Esophagus squamous epithelium (tissue), 4 donors: ENCODE results near the gene MRPL24.

ENCODE experiments used
- POLR2A ChIP-seq, 4 donors: fragments of 450-650 bp; IDR thresholded peaks; one replicate each; pipeline ENCODE4 v1.6.1; 2017; ENCODE audit warnings: antibody characterized with exemption in 4 of 4, mild to moderate bottlenecking in 4 of 4, moderate library complexity in 3 of 4
- TF ChIP-seq, protein P1 (sequence below), 6 experiments: fragments of 450-650 bp in 4 of 6; fragments of 200-600 bp in 2 of 6; sonication (generic) in 2 of 6; IDR thresholded peaks; one replicate each; pipeline ENCODE4 v1.5.1; 2016 to 2019; ENCODE audit warnings: antibody characterized with exemption in 6 of 6, mild to moderate bottlenecking in 4 of 6, moderate library complexity in 4 of 6

DNA sequence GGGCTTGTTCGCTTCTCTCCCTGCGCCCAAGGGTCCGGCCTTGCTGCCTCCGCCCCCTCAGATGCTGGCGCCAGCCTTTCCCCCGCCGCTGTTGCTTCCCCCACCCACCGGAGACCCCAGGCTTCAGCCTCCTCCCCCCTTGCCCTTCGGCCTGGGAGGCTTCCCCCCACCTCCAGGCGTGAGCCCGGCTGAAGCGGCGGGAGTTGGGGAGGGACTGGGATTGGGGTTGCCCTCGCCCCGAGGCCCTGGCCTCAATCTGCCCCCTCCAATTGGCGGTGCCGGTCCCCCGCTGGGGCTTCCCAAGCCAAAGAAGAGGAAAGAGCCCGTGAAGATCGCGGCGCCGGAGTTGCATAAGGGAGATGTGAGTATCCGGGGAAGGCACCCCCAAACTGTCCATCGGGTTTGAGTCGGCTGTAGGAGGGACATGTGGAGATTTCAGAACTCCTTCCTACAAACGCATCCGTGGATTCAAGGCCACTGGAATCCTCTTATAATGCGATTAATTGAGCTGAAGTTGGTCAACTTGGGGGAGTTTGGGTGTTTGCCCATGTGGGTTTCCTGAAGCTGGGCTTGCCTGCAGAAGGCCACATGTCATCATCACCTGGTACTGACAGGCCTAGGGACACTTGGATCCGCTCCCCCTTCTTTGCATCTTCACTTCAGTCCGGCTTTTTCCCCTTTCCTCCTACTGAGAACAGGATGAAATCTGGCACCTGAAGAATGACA, 27.2 kb upstream of the MRPL24 start:
- TF ChIP-seq, protein P1, sequence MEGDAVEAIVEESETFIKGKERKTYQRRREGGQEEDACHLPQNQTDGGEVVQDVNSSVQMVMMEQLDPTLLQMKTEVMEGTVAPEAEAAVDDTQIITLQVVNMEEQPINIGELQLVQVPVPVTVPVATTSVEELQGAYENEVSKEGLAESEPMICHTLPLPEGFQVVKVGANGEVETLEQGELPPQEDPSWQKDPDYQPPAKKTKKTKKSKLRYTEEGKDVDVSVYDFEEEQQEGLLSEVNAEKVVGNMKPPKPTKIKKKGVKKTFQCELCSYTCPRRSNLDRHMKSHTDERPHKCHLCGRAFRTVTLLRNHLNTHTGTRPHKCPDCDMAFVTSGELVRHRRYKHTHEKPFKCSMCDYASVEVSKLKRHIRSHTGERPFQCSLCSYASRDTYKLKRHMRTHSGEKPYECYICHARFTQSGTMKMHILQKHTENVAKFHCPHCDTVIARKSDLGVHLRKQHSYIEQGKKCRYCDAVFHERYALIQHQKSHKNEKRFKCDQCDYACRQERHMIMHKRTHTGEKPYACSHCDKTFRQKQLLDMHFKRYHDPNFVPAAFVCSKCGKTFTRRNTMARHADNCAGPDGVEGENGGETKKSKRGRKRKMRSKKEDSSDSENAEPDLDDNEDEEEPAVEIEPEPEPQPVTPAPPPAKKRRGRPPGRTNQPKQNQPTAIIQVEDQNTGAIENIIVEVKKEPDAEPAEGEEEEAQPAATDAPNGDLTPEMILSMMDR (IDR thresholded peaks at IDR 0.05) = no peak
- no peak for TF ChIP-seq POLR2A (IDR thresholded peaks at IDR 0.05)
